SK-N-SH (cell line): ENCODE measurements around the gene SNCAIP. TPM values are rescaled to one million over a fixed set of nuclear protein-coding genes. Genes with fewer than 3 reads are reported as not detected.
A peak's percentile ranks its signal among the peaks of the same experiment; 100 is the strongest.

Source experiments
- CTCF ChIA-PET: fragments of 300-600, 350-600 bp; formaldehyde crosslinking; extraction: SDS; loops from one replicate; lab custom pipeline; 2021; lab: Yijun Ruan, JAX
- POLR2A ChIA-PET: fragments of 350-600 bp; sonication (Branson Sonifier 250); formaldehyde crosslinking; extraction: SDS; loops from one replicate; lab custom pipeline; 2020; ENCODE audit warnings: antibody characterized with exemption, inconsistent platforms; lab: Yijun Ruan, JAX
- DNase-seq: peaks from one replicate; pipeline ENCODE4 v3.0.0; 2012
- H2AFZ ChIP-seq: fragments of 200-600 bp; sonication (generic); 2 replicates; pipeline ENCODE4 v1.8.1; 2016; ENCODE audit warnings: antibody characterized with exemption, mild to moderate bottlenecking, low read depth
- H3F3A ChIP-seq: fragments of 200-600 bp; sonication (generic); replicated peaks from 2 replicates; pipeline ENCODE3; 2016; ENCODE audit warnings: antibody characterized with exemption, mild to moderate bottlenecking; ENCODE audit not compliant: insufficient read depth
- H3K27ac ChIP-seq, 2 experiments: fragments of 200-500 bp in 1 of 2; fragments of 200-600 bp in 1 of 2; sonication (Bioruptor generic) in 1 of 2; sonication (generic), shearing (Covaris generic) in 1 of 2; 2 replicates each; pipeline versions ENCODE4 v1.5.1 to v1.6.1; 2014 to 2016; ENCODE audit warnings: low read depth in 2 of 2, inconsistent platforms in 1 of 2, low read length in 1 of 2, mild to moderate bottlenecking in 1 of 2, mixed read lengths in 1 of 2
- H3K27me3 ChIP-seq: fragments of 200-600 bp; sonication (generic), shearing (Covaris generic); 2 replicates; pipeline ENCODE4 v1.6.1; 2016; ENCODE audit warnings: mixed run types; ENCODE audit not compliant: insufficient read depth
- H3K36me3 ChIP-seq, 2 experiments: fragments of 200-500 bp in 1 of 2; fragments of 200-600 bp in 1 of 2; sonication (Bioruptor generic) in 1 of 2; sonication (generic) in 1 of 2; replicated peaks in 1 of 2; 2 replicates each; pipeline versions ENCODE3 to v1.5.1; 2014 to 2016; ENCODE audit warnings: low read length in 1 of 2, mild to moderate bottlenecking in 1 of 2; ENCODE audit not compliant: insufficient read depth in 2 of 2, control insufficient read depth in 1 of 2
- H3K4me1 ChIP-seq, 2 experiments: fragments of 200-500 bp in 1 of 2; fragments of 200-600 bp in 1 of 2; sonication (Bioruptor generic) in 1 of 2; sonication (generic), shearing (Covaris generic) in 1 of 2; 2 replicates each; pipeline versions ENCODE4 v1.5.1 to v1.6.1; 2014 to 2016; ENCODE audit warnings: low read depth in 1 of 2, low read length in 1 of 2, mixed run types in 1 of 2; ENCODE audit not compliant: insufficient read depth in 2 of 2, control insufficient read depth in 1 of 2
- H3K4me2 ChIP-seq: fragments of 200-600 bp; sonication (generic), shearing (Covaris generic); 2 replicates; pipeline ENCODE4 v1.6.1; 2017; ENCODE audit warnings: mixed run types
- H3K4me3 ChIP-seq, 2 experiments: fragments of 200-500 bp in 1 of 2; fragments of 200-600 bp in 1 of 2; sonication (Bioruptor generic) in 1 of 2; sonication (generic), shearing (Covaris generic) in 1 of 2; 2 replicates each; pipeline versions ENCODE4 v1.5.1 to v1.8.1; 2014 to 2016; ENCODE audit warnings: low read depth in 2 of 2, inconsistent platforms in 1 of 2, low read length in 1 of 2, mild to moderate bottlenecking in 1 of 2, mixed read lengths in 1 of 2, moderate library complexity in 1 of 2
- H3K79me2 ChIP-seq: fragments of 200-600 bp; sonication (generic); 2 replicates; pipeline ENCODE4 v1.8.1; 2017; ENCODE audit warnings: mild to moderate bottlenecking; ENCODE audit not compliant: insufficient read depth
- H3K9ac ChIP-seq: fragments of 200-600 bp; sonication (generic); 2 replicates; pipeline ENCODE4 v1.6.1; 2017; ENCODE audit warnings: mixed run types
- H3K9me2 ChIP-seq: fragments of 200-600 bp; sonication (generic); 2 replicates; pipeline ENCODE4 v1.6.1; 2017; ENCODE audit warnings: mixed run types
- H3K9me3 ChIP-seq: fragments of 200-600 bp; sonication (generic); 2 replicates; pipeline ENCODE4 v1.6.1; 2017; ENCODE audit warnings: mixed run types, mild to moderate bottlenecking, moderate library complexity
- H4K20me1 ChIP-seq: fragments of 200-600 bp; sonication (generic); 2 replicates; pipeline ENCODE4 v1.6.1; 2017; ENCODE audit warnings: mild to moderate bottlenecking, mixed run types; ENCODE audit not compliant: insufficient read depth
- EP300 ChIP-seq, 2 experiments: IDR thresholded peaks; 2 replicates each; pipeline versions ENCODE4 v1.4.0 to v1.6.1; 2012; ENCODE audit warnings: borderline replicate concordance in 1 of 2, low read depth in 1 of 2, low read length in 1 of 2
- EZH2phosphoT487 ChIP-seq: fragments of 200-600 bp; sonication (generic); IDR thresholded peaks from 2 replicates; pipeline ENCODE4 v1.6.1; 2017; ENCODE audit warnings: low read depth, mixed run types, mild to moderate bottlenecking, antibody characterized with exemption, moderate library complexity, borderline replicate concordance
- FOSL2 ChIP-seq: IDR thresholded peaks from 2 replicates; pipeline ENCODE4 v1.4.0; 2012; ENCODE audit warnings: low read depth, mild to moderate bottlenecking, moderate library complexity, borderline replicate concordance
- GATA2 ChIP-seq: sonication (generic); formaldehyde crosslinking; IDR thresholded peaks from 2 replicates; pipeline ENCODE4 v1.5.0; 2020; ENCODE audit warnings: mild to moderate bottlenecking, missing genetic modification reagents
- JUND ChIP-seq: IDR thresholded peaks from 2 replicates; pipeline ENCODE4 v1.4.0; 2012
- MEF2A ChIP-seq: IDR thresholded peaks from 2 replicates; pipeline ENCODE4 v1.4.0; 2012; ENCODE audit warnings: low read depth, borderline replicate concordance
- MXI1 ChIP-seq: IDR thresholded peaks from 2 replicates; pipeline ENCODE4 v1.6.1; 2012; ENCODE audit warnings: mild to moderate bottlenecking, low read depth, low read length, improper control_type of control experiment
- POLR2AphosphoS5 ChIP-seq: IDR thresholded peaks from 2 replicates; pipeline ENCODE4 v1.6.1; 2012; ENCODE audit warnings: low read depth, low read length
- RAD21 ChIP-seq: IDR thresholded peaks from 2 replicates; pipeline ENCODE4 v1.6.1; 2012; ENCODE audit warnings: mild to moderate bottlenecking, low read length
- REST ChIP-seq: IDR thresholded peaks from 2 replicates; pipeline ENCODE4 v1.6.1; 2012; ENCODE audit warnings: mild to moderate bottlenecking, low read depth, low read length, moderate library complexity
- RFX5 ChIP-seq: IDR thresholded peaks from 2 replicates; pipeline ENCODE4 v1.6.1; 2012; ENCODE audit warnings: mild to moderate bottlenecking, improper control_type of control experiment, low read length
- TAF1 ChIP-seq: IDR thresholded peaks from 2 replicates; pipeline ENCODE4 v1.6.1; 2012; ENCODE audit warnings: low read depth, mild to moderate bottlenecking, low read length, moderate library complexity, borderline replicate concordance
- TEAD4 ChIP-seq: IDR thresholded peaks from 2 replicates; pipeline ENCODE4 v1.4.0; 2012; ENCODE audit warnings: mild to moderate bottlenecking, borderline replicate concordance; ENCODE audit not compliant: insufficient read depth
- USF1 ChIP-seq: IDR thresholded peaks from 2 replicates; pipeline ENCODE4 v1.4.0; 2012; ENCODE audit warnings: low read depth, borderline replicate concordance
- YY1 ChIP-seq: IDR thresholded peaks from 2 replicates; pipeline ENCODE4 v1.4.0; 2012; ENCODE audit warnings: low read depth, mild to moderate bottlenecking
- WGBS: methylation state at CpG from one replicate; pipeline ENCODE4 v1.1.6; 2017; ENCODE audit warnings: low lambda C conversion rate; 5-methylcytosine and 5-hydroxymethylcytosine counted together
- polyA plus RNA-seq, 3 experiments: library from polyadenylated mRNA; depleted of rRNA; stranded (reverse); fragments of >200 nt; gene quantifications; 2 replicates each; pipeline ENCODE4 v1.2.3, GENCODE V29; 2012

The SNCAIP gene
- polyA plus RNA-seq, 1 of the 3 experiments (the other 2 are of a cell fraction): not detected

- CTCF ChIA-PET: interaction anchor here (0.7 to 18.1 kb wide), 8 partner anchors 10 to 1116 kb away, joined by 3 to 226 read pairs (median 4); no protein-coding TSS in a partner anchor
- no peaks in the 10 kb centered on the region for H4K20me1 ChIP-seq
- H3K27ac ChIP-seq: peak overlapping the region in 1 of 2 experiments; percentile 98; a peak in 2 of 4 replicates
- H3K9me3 ChIP-seq: no peaks in the 10 kb centered on the region
- H3K9ac ChIP-seq: no peak overlapping the region
- no peak for DNase-seq
- TF ChIP-seq TAF1 (no peak), GATA2 (CRISPR knock-in tag) (peak; percentile 28; the same call in 1 of the 2 replicates), MEF2A (no peak), EP300 (IDR thresholded peaks at IDR 0.05; ENCODE audit: borderline replicate concordance in 1 of 2, low read depth in 1 of 2, low read length in 1 of 2) (peak in 1 of 2 experiments; percentile 43; a peak in 1 of 4 replicates), YY1 (no peak), FOSL2 (no peak), EZH2phosphoT487 (no peak), TEAD4 (no peak), JUND (no peak), RFX5 (no peak), POLR2AphosphoS5 (no peak), MXI1 (no peak), USF1 (no peak), RAD21 (no peak), REST (no peak)
- H3K4me1 ChIP-seq: peaks cover 0 to 24% of the 10 kb centered on the region in 2 experiments; a peak in 2 of 4 replicates
- H3K36me3 ChIP-seq: no peaks in the 10 kb centered on the region
- no peaks in the 10 kb centered on the region for H3K27me3 ChIP-seq
- no peaks in the 10 kb centered on the region for H3K9me2 ChIP-seq
- no peaks in the 10 kb centered on the region for H3K79me2 ChIP-seq
- 49% methylated on average over 4 of the region's 4 CpGs for WGBS
- no peak overlapping the region for H2AFZ ChIP-seq
- H3K4me2 ChIP-seq: no peak overlapping the region
- H3K4me3 ChIP-seq: no peak overlapping the region
- no peaks in the 10 kb centered on the region for H3F3A ChIP-seq
- POLR2A ChIA-PET: no interaction called here
These were observed 182.1 kb downstream of the SNCAIP start for GRCh38 chr5:122494109-122494508.
